Hepatic stellate cell (primary cell): Measurements from ENCODE around the gene DHX9.
"Not testable (repeated sequence)": the region's sequence is repeated elsewhere in the genome, so short reads cannot be mapped to it uniquely, and the experiment has no call there.

ENCODE experiments used
- DNase-seq: peaks from one replicate; pipeline ENCODE4 v3.0.0; 2011; ENCODE audit warnings: low spot score

The DHX9 gene

GRCh38 chr1:182889997-182890396, 50.9 kb downstream of the DHX9 start:
- DNase-seq: no peak

GRCh38 chr1:182890927-182891610, 51.9 kb downstream of the DHX9 start:
- DNase-seq: no peak

DNA sequence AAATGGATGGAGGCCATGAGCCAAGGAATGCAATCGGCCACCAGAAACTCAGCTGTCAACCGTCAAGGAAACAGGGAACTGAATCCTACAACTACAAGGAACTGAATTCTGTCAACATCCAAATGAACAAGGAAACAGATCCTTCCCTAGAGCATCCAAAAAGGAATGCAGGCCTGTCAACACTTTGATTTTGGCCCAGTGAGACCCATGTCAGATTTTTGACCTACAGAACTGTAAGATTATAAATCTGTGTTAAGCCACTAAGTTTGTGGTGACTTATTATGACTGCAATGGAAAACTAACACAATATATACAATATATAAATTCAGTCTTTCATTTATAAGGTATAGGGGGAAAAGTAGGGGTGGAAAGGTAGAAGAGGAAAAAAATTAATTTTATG, 58.5 kb downstream of the DHX9 start:
- DNase-seq: no peak

- not testable (repeated sequence) for DNase-seq
These were observed 62.8 kb downstream of the DHX9 start for GRCh38 chr1:182901946-182902345.

DNA sequence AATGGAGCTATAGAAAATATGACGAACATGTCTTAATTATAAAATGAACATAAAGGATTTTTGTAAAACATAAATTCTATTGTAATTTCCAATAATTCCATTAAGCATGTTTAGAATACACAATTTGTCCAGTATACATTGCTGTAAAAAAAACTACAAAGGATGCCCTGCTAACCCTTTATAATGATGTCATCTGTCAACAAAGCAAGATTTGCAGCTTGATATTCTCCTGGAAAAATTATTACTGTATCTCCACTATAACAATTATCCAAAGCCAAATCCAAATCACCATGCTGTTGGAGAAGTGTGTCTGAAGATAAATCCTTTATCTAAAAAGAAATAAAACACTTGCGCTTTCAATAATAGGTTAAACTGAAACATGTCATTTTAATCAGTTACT, 66.2 kb downstream of the DHX9 start:
- no peak for DNase-seq

GRCh38 chr1:182909578-182909977, 70.4 kb downstream of the DHX9 start:
- no peak for DNase-seq

- DNase-seq: no peak
These were observed 71.0 kb downstream of the DHX9 start for GRCh38 chr1:182910143-182910542.

DNA sequence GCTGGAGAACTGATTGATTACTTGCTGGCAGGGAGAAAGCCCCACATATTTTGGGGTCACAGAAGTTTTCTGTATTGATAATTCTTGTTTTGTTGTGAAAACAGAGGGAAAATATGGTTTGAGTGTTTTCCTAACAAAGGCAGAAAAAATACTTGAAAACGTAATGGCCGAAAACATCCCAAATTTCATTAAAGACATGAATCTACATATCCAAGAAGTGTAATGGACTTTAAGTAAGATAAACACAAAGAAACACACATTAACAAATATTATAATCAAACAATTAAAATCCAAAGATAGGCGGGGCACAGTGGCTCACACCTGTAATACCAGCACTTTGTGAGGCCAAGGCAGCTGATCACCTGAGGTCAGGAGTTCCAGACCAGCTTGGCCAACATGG, 74.3 kb downstream of the DHX9 start:
- DNase-seq: no peak

DNA sequence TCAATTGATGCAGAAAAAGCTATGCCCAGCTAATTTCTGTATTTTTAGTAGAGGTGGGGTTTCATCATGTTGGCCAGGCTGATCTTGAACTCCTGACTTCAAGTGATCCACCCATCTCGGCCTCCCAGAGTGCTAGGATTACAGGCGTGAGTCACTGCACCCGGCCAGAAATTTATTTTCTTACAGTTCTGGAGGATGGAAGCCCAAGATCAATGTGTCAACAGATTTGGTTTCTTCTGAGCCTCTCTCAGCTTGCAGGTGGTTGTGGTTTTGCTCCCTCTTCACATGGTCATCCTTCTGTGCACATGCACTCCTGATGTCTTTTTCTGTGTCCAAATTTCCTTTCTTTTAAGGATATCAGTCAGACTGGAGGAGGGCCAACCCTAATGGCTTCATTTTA, 78.2 kb downstream of the DHX9 start:
- DNase-seq: no peak

GRCh38 chr1:182925661-182926060, 86.5 kb downstream of the DHX9 start:
- DNase-seq: no peak

DNA sequence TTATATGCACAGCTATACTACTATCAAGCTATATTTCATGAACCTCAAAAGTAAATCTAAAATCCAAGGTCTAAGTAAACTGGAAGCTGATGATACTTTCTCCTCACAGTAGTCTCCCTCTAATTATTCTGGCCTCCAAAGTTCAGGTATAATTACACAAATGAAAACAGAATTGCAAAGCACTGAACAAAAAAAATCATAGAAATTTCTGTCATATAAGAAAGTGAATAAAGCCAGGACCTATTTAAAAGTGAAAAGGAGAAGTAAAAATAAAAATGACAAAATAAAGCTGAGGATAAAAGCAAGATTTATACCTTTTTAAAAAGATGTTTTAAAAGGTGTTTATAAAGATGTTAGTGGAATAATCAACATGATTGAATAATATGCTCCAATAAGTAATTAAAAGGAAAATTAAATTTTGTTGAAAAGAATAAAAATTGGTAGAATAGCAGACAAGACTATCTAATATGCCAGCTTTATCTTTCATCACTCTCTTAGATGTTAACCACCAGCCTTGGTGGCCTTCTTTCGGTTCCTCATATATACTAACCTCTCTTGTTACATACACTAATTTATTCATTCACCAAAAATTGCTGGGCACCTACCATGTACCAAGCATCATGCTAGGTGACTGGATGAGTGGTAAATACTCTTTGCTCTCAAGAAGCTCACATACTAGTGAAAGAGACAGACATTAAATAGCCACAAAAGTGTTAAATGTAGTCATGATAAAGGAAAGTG, 88.7 kb downstream of the DHX9 start:
- no peak for DNase-seq

DNA sequence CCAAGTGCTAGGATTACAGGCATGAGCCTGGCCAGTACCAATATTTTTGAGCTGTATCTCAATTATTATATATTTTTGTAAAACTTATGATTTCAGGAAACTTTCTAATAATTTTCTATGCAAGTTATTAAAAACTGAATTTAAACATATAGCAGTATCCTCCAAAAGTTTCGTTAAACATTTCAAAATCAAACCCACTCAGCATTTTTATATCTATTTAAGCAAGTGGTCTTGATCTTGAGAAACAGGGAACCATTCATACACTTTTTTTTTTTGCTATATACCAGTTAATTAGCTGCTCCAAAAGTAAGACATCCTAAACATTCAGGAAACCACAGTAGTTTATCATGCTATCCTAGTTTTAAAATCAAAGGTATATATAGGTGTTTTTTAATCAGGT, 91.8 kb downstream of the DHX9 start:
- no peak for DNase-seq

- DNase-seq: no peak
These were observed 96.6 kb downstream of the DHX9 start for GRCh38 chr1:182935716-182936115.
